Prostate gland (tissue), 2 donors: ENCODE measurements around the gene PDPN. TPM values are rescaled to one million over a fixed set of nuclear protein-coding genes. Genes with fewer than 3 reads are reported as not detected.

Source experiments
- DNase-seq: peaks from one replicate; pipeline ENCODE4 v3.0.0-alpha.2; 2019; ENCODE audit warnings: low spot score
- H3K27ac ChIP-seq, 2 donors: fragments of 200-600 bp; sonication (generic); 2 replicates each; pipeline ENCODE4 v1.5.1; 2017 to 2019
- H3K27me3 ChIP-seq: fragments of 200-600 bp; sonication (generic); replicated peaks from 2 replicates; pipeline ENCODE4 v1.5.1; 2019; ENCODE audit not compliant: insufficient read depth
- H3K36me3 ChIP-seq, 2 donors: fragments of 200-600 bp; sonication (generic); 1 replicate in 1 of 2; 2 replicates in 1 of 2; pipeline versions ENCODE4 v1.5.1 to v1.8.1; 2017 to 2019
- H3K4me1 ChIP-seq: fragments of 200-600 bp; sonication (generic); replicated peaks from 2 replicates; pipeline ENCODE4 v1.5.1; 2019
- H3K4me3 ChIP-seq, 2 donors: fragments of 200-600 bp; sonication (generic); 2 replicates each; pipeline ENCODE4 v1.5.1; 2017 to 2019
- H3K9me3 ChIP-seq: fragments of 200-600 bp; sonication (generic); 2 replicates; pipeline ENCODE4 v1.5.1; 2017
- CTCF ChIP-seq, 4 experiments: fragments of 200-600 bp in 2 of 4; fragments of 450-650 bp in 2 of 4; sonication (generic) in 2 of 4; IDR thresholded peaks; 1 replicate in 3 of 4; 2 replicates in 1 of 4; pipeline ENCODE4 v1.5.1; 2016 to 2019; ENCODE audit warnings: antibody characterized with exemption in 4 of 4, mild to moderate bottlenecking in 2 of 4, moderate library complexity in 2 of 4
- POLR2A ChIP-seq: fragments of 450-650 bp; IDR thresholded peaks from one replicate; pipeline ENCODE4 v1.6.1; 2016; ENCODE audit warnings: antibody characterized with exemption, mild to moderate bottlenecking
- POLR2AphosphoS5 ChIP-seq: sonication (generic); formaldehyde crosslinking; IDR thresholded peaks from one replicate; pipeline ENCODE4 v1.6.1; 2017; ENCODE audit warnings: antibody characterized with exemption
- WGBS: methylation state at CpG from one replicate; pipeline ENCODE4 v1.1.5; 2018; 5-methylcytosine and 5-hydroxymethylcytosine counted together
- intact Hi-C: fragments of 100-400 bp; cut with DNase I; formaldehyde crosslinking; loops from one replicate; pipeline ENCODE4 v1.14.2; 2022
- total RNA-seq, 2 donors: library from RNA; depleted of rRNA; stranded (reverse); fragments of >200 nt; gene quantifications; one replicate each; pipeline ENCODE4 v1.1.0, GENCODE V29; 2016

The PDPN gene
- total RNA-seq, 2 donors from 2014 or later, result 11.4 to 19.5 TPM

GRCh38 chr1:13593511-13594131, 10.0 kb downstream of the PDPN start:
- intact Hi-C loops, result no loop called here
- Histone ChIP-seq H3K4me3 (no peak overlapping the region), H3K36me3 (no peaks in the 10 kb centered on the region), H3K9me3 (no peaks in the 10 kb centered on the region), H3K27me3 (no peaks in the 10 kb centered on the region), H3K4me1 (no peaks in the 10 kb centered on the region), H3K27ac (peak overlapping the region; percentile 0 to 33)
- TF ChIP-seq POLR2AphosphoS5 (no peak), CTCF (IDR thresholded peaks at IDR 0.05) (no peak), POLR2A (no peak)
- DNase-seq, result no peak
- WGBS, result 63% methylated on average over 10 of the region's 10 CpGs

GRCh38 chr1:13595411-13595810, 11.8 kb downstream of the PDPN start:
- no peaks in the 10 kb centered on the region for H3K36me3 ChIP-seq
- no peak for DNase-seq
- no peaks in the 10 kb centered on the region for H3K9me3 ChIP-seq
- intact Hi-C loops, result no loop called here
- H3K27me3 ChIP-seq, result no peaks in the 10 kb centered on the region
- no peak overlapping the region for H3K27ac ChIP-seq
- 92% methylated on average over 10 of the region's 10 CpGs for WGBS
- no peaks in the 10 kb centered on the region for H3K4me1 ChIP-seq
- H3K4me3 ChIP-seq, result no peak overlapping the region
- TF ChIP-seq POLR2AphosphoS5, result no peak
- TF ChIP-seq POLR2A, result no peak
- TF ChIP-seq CTCF (IDR thresholded peaks at IDR 0.05), result no peak

DNA sequence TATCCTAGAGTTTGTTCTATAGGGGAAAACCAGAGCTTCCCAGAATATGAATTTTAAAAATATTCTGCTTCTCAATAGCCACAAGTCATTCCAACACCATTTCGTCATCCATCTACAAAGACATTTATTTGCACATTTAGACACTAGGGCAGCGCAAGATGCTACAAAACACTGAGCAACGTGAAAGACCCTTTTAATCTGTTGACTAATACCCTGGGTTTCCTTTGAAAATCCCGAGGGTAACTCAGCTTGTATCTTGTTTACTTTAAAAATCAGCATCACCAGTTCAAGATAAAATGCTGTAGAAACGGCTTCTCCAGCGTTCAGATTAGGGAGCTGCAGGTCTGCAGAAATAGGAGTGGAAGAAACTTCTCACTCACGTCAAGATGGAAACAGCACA, 13.5 kb downstream of the PDPN start:
- DNase-seq, result no peak
- Histone ChIP-seq H3K27me3 (no peaks in the 10 kb centered on the region), H3K9me3 (no peaks in the 10 kb centered on the region), H3K4me3 (no peak overlapping the region), H3K4me1 (no peaks in the 10 kb centered on the region), H3K36me3 (no peaks in the 10 kb centered on the region), H3K27ac (no peak overlapping the region)
- whole genome bisulfite sequencing, result 55% methylated on average over 7 of the region's 7 CpGs
- no peak for TF ChIP-seq POLR2AphosphoS5
- TF ChIP-seq CTCF (IDR thresholded peaks at IDR 0.05), result no peak
- no peak for TF ChIP-seq POLR2A
- intact Hi-C loops, result no loop called here

- Histone ChIP-seq H3K27me3 (no peaks in the 10 kb centered on the region), H3K9me3 (no peaks in the 10 kb centered on the region), H3K36me3 (no peaks in the 10 kb centered on the region), H3K4me3 (no peak overlapping the region), H3K27ac (peak overlapping the region in 1 of 2 donors; percentile 41), H3K4me1 (no peaks in the 10 kb centered on the region)
- WGBS, result 53% methylated on average over 7 of the region's 7 CpGs
- intact Hi-C loops, result no loop called here
- TF ChIP-seq POLR2A (no peak), POLR2AphosphoS5 (no peak), CTCF (IDR thresholded peaks at IDR 0.05) (no peak)
- DNase-seq, result no peak
These were observed 17.3 kb downstream of the PDPN start for GRCh38 chr1:13600762-13601453.

DNA sequence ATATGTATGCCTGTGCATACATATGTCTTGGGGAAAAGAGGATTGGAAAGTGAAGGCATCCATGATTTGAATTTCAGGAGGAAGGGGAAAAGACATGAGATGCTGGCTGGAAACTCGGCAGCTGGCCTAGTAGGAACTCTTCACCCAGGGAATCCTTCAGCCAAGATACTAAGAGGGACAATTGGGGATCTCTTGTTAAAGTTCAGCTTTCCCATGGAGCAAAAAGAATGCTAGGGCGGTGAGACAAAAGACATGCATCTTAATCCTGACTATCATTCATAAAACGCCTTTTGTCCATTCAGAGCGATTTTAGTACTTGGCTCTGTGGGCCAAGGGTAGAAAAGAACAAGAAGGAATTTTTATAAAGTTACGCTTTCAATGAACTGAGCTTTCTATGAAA, 20.5 kb downstream of the PDPN start:
- Histone ChIP-seq H3K27me3 (no peaks in the 10 kb centered on the region), H3K27ac (no peak overlapping the region), H3K36me3 (no peaks in the 10 kb centered on the region), H3K9me3 (no peaks in the 10 kb centered on the region), H3K4me3 (no peak overlapping the region), H3K4me1 (no peaks in the 10 kb centered on the region)
- intact Hi-C loops, result no loop called here
- TF ChIP-seq CTCF (IDR thresholded peaks at IDR 0.05) (no peak), POLR2AphosphoS5 (no peak), POLR2A (no peak)
- no peak for DNase-seq
- WGBS, result 76% methylated on average over 5 of the region's 5 CpGs
